Panc1 (cell line): ENCODE data around the gene KREMEN2. TPM values are rescaled to one million over a fixed set of nuclear protein-coding genes. Genes with fewer than 3 reads are reported as not detected.

Experiments used
- ATAC-seq: fragments of 200-7000 bp; cut with Tn5 transposase; 2 replicates; pipeline ENCODE4 v1.9.1; 2020; ENCODE audit warnings: mild to moderate bottlenecking, moderate library complexity
- BruUV-seq: library from RNA; stranded (reverse); fragments of 400-500 nt; replicated peaks from 2 replicates; lab custom pipeline; 2021; lab: Mats Ljungman, UMichigan
- CTCF ChIA-PET: fragments of 300-600 bp; sonication (Branson Sonifier 250); formaldehyde crosslinking; loops from one replicate; lab custom pipeline; 2022; ENCODE audit warnings: antibody characterized with exemption; lab: Charles Lee
- POLR2A ChIA-PET: fragments of 300-600 bp; sonication (Branson Sonifier 250); formaldehyde crosslinking; loops from one replicate; lab custom pipeline; 2022; ENCODE audit warnings: antibody characterized with exemption; lab: Charles Lee
- DNase-seq: peaks from one replicate; pipeline ENCODE4 v3.0.0-alpha.2; 2010; ENCODE audit warnings: low read depth, low spot score
- H3K27ac ChIP-seq: 2 replicates; pipeline ENCODE4 v1.5.1; 2011; ENCODE audit warnings: mild to moderate bottlenecking, low read length, inconsistent platforms
- H3K27me3 ChIP-seq: fragments of 200-500 bp; sonication (Bioruptor generic); 2 replicates; pipeline ENCODE4 v1.6.0; 2014; ENCODE audit warnings: low read length, inconsistent platforms; ENCODE audit not compliant: control insufficient read depth, insufficient read depth
- H3K36me3 ChIP-seq: fragments of 200-500 bp; sonication (Bioruptor generic); 2 replicates; pipeline ENCODE4 v1.5.1; 2014; ENCODE audit warnings: inconsistent platforms, mild to moderate bottlenecking, low read length, moderate library complexity; ENCODE audit not compliant: control insufficient read depth, insufficient read depth
- H3K4me1 ChIP-seq: 2 replicates; pipeline ENCODE4 v1.5.1; 2011; ENCODE audit warnings: inconsistent platforms, mild to moderate bottlenecking, low read length, moderate library complexity; ENCODE audit not compliant: control insufficient read depth, insufficient read depth
- H3K4me3 ChIP-seq, 2 experiments: 2 replicates each; pipeline ENCODE4 v1.5.1; 2011 to 2012; ENCODE audit warnings: low read depth in 2 of 2, low read length in 2 of 2, mild to moderate bottlenecking in 2 of 2, inconsistent platforms in 1 of 2, moderate library complexity in 1 of 2
- H3K9me3 ChIP-seq: fragments of 200-500 bp; sonication (Bioruptor generic); 2 replicates; pipeline ENCODE4 v1.5.1; 2014; ENCODE audit warnings: low read depth, mild to moderate bottlenecking, inconsistent platforms, low read length, moderate library complexity; ENCODE audit not compliant: control insufficient read depth, insufficient read depth
- POLR2AphosphoS5 ChIP-seq: IDR thresholded peaks from 2 replicates; pipeline ENCODE4 v1.6.1; 2012; ENCODE audit warnings: mild to moderate bottlenecking, low read depth, low read length, moderate library complexity
- SIN3A ChIP-seq: IDR thresholded peaks from 2 replicates; pipeline ENCODE4 v1.6.1; 2012; ENCODE audit warnings: low read depth, mild to moderate bottlenecking, low read length, moderate library complexity, borderline replicate concordance; ENCODE audit not compliant: insufficient read depth
- TCF7L2 ChIP-seq: IDR thresholded peaks from 2 replicates; pipeline ENCODE4 v1.6.1; 2011; ENCODE audit warnings: mild to moderate bottlenecking, low read depth, low read length, inconsistent platforms
- in situ Hi-C: cut with HindIII; loops from 2 replicates; pipeline ENCODE4 v1.10.0; 2016; ENCODE audit warnings: low sequenced_read_pairs, low pct_unique_long_range_greater_than_20kb
- intact Hi-C: fragments of 100-400 bp; cut with micrococcal nuclease; formaldehyde crosslinking; loops from one replicate; pipeline ENCODE4 v1.10.0; 2022; ENCODE audit not compliant: unreplicated experiment
- total RNA-seq: library from RNA; stranded (reverse); gene quantifications from one replicate; pipeline ENCODE4 v1.2.1, GENCODE V29; 2021; ENCODE audit not compliant: unreplicated experiment
- TF ChIP-seq, protein P1 (sequence below), 2 experiments: IDR thresholded peaks; 2 replicates each; pipeline ENCODE4 v1.6.1; 2011 to 2012; ENCODE audit warnings: low read depth in 2 of 2, control low read depth in 1 of 2, low read length in 1 of 2, mild to moderate bottlenecking in 1 of 2, moderate library complexity in 1 of 2; ENCODE audit not compliant: insufficient read depth in 1 of 2
- TF ChIP-seq, protein P2 (sequence below): fragments of 450-650 bp; IDR thresholded peaks from 2 replicates; pipeline ENCODE4 v1.5.1; 2017; ENCODE audit warnings: mild to moderate bottlenecking

Gene KREMEN2
- total RNA-seq, 1 experiment from 2014 or later = 10.8 TPM

DNA sequence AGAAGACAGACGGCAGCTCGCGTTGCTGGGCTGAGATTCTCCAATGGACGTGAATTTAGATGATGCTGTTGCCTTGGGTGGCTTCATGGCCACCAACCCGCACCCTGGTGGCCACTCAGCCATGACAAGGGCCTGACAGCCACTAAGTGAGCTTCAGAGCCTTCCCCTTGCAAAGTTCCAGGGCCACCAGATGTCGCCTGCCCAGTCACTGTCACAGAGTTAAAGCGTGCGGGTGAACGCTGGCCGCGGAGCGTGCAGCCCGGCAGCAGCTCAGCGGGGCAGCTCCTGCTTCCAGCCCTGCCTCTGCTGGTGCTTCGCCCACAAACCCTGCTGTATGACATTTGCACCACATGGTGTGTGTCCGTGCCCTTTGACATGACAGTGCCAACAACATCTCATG lies 13.3 kb upstream of the KREMEN2 start:
- Histone ChIP-seq H3K4me1 (peaks cover under 1% of the 10 kb centered on the region; the same call in 1 of the 2 replicates), H3K27ac (no peak overlapping the region), H3K9me3 (no peaks in the 10 kb centered on the region), H3K36me3 (no peaks in the 10 kb centered on the region), H3K4me3 (no peak overlapping the region), H3K27me3 (no peaks in the 10 kb centered on the region)
- DNase-seq = no peak
- in situ Hi-C loops = no loop called here
- ChIA-PET CTCF (no interaction called here), POLR2A (no interaction called here)
- intact Hi-C loops = no loop called here
- no peak for TF ChIP-seq TCF7L2
- TF ChIP-seq, protein P1, sequence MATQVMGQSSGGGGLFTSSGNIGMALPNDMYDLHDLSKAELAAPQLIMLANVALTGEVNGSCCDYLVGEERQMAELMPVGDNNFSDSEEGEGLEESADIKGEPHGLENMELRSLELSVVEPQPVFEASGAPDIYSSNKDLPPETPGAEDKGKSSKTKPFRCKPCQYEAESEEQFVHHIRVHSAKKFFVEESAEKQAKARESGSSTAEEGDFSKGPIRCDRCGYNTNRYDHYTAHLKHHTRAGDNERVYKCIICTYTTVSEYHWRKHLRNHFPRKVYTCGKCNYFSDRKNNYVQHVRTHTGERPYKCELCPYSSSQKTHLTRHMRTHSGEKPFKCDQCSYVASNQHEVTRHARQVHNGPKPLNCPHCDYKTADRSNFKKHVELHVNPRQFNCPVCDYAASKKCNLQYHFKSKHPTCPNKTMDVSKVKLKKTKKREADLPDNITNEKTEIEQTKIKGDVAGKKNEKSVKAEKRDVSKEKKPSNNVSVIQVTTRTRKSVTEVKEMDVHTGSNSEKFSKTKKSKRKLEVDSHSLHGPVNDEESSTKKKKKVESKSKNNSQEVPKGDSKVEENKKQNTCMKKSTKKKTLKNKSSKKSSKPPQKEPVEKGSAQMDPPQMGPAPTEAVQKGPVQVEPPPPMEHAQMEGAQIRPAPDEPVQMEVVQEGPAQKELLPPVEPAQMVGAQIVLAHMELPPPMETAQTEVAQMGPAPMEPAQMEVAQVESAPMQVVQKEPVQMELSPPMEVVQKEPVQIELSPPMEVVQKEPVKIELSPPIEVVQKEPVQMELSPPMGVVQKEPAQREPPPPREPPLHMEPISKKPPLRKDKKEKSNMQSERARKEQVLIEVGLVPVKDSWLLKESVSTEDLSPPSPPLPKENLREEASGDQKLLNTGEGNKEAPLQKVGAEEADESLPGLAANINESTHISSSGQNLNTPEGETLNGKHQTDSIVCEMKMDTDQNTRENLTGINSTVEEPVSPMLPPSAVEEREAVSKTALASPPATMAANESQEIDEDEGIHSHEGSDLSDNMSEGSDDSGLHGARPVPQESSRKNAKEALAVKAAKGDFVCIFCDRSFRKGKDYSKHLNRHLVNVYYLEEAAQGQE (IDR thresholded peaks at IDR 0.05; ENCODE audit: insufficient read depth in 1 of 2, low read depth in 2 of 2, low read length in 1 of 2) = no peak
- no peak for TF ChIP-seq SIN3A
- no peak for ATAC-seq
- BruUV-seq = no TSS peak

DNA sequence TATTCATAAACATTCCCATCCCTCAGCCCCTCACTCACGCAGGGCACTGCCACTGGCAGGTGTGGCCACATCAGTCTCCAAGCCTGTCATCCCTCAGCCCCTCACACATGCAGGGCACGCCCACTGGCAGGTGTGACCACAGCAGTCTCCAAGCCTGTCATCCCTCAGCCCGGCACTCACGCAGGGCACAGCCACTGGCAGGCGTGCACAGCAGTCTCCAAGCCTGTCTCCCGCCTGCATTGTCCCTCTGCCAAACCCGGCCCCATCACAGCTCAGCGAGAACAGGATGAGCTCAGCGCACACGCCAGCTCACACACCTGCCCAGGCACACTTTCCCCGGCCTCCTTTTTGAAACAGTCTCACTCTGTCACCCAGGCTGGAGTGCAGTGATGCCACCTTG lies 11.4 kb upstream of the KREMEN2 start:
- ChIA-PET CTCF (interaction anchor here (0.6 to 1.1 kb wide), 3 partner anchors 9 to 39 kb away, joined by 4 to 14 read pairs (median 4); no protein-coding TSS in a partner anchor), POLR2A (interaction anchor here (0.5 kb wide), 1 partner anchor 12 kb away, joined by 3 read pairs; no protein-coding TSS in a partner anchor)
- DNase-seq (no peak), ATAC-seq (no peak)
- TF ChIP-seq, protein P2, sequence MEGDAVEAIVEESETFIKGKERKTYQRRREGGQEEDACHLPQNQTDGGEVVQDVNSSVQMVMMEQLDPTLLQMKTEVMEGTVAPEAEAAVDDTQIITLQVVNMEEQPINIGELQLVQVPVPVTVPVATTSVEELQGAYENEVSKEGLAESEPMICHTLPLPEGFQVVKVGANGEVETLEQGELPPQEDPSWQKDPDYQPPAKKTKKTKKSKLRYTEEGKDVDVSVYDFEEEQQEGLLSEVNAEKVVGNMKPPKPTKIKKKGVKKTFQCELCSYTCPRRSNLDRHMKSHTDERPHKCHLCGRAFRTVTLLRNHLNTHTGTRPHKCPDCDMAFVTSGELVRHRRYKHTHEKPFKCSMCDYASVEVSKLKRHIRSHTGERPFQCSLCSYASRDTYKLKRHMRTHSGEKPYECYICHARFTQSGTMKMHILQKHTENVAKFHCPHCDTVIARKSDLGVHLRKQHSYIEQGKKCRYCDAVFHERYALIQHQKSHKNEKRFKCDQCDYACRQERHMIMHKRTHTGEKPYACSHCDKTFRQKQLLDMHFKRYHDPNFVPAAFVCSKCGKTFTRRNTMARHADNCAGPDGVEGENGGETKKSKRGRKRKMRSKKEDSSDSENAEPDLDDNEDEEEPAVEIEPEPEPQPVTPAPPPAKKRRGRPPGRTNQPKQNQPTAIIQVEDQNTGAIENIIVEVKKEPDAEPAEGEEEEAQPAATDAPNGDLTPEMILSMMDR = no peak
- in situ Hi-C loops = no loop called here
- intact Hi-C loops = no loop called here
- Histone ChIP-seq H3K9me3 (no peaks in the 10 kb centered on the region), H3K27me3 (no peaks in the 10 kb centered on the region), H3K4me3 (no peak overlapping the region), H3K27ac (no peak overlapping the region), H3K36me3 (no peaks in the 10 kb centered on the region), H3K4me1 (peaks cover 5% of the 10 kb centered on the region; the same call in 1 of the 2 replicates)
- BruUV-seq = no TSS peak

DNA sequence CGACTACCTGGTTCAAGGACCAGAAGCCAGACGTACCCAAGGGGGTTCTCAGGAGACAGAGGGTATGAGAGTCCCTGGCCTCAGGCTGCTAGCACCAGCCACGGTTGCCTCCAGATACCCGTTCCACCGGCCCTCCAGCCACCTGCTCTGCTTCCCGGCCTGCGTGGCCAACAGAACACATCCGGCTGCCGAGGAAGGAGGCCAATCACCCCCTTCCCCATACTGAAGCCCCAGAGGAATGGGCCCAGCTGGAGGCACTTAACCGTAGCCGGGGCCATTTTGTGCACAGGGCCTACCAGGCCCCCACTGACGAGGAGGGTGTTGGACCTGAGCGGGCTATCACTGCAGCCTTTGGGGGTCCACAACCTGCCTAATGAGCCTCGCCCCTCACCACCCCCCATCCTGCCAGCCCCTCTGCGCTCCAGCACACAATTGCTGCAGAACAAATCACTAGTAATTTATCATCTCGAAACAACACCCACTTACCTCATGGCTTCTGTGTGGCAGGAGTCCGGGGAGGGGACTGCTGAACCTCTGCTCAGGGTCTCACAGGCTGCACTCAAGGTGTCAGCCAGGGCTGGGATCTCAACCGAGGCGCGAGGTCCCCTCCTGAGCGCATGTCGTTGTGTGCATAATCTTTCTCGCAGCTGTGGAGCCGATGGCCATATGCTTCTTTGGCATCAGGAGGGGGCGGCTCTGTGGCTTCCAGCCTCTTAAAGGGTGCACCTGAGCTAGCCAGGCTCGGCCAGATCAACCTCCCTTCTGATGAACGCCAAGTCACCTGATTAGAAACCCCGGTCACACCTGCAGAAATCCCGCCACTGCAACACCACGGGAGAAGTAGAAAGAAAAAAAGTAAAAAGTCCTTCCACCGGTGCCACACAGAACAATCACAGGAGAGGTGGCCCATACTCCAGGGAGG lies 10.1 kb upstream of the KREMEN2 start:
- POLR2A ChIA-PET = no interaction called here
- Histone ChIP-seq H3K27me3 (no peaks in the 10 kb centered on the region), H3K4me1 (peaks cover 5% of the 10 kb centered on the region; the same call in 1 of the 2 replicates), H3K9me3 (no peaks in the 10 kb centered on the region), H3K4me3 (no peak overlapping the region), H3K36me3 (no peaks in the 10 kb centered on the region), H3K27ac (no peak overlapping the region)
- intact Hi-C loops = no loop called here
- TF ChIP-seq, protein P1 (IDR thresholded peaks at IDR 0.05; ENCODE audit: insufficient read depth in 1 of 2, low read depth in 2 of 2, low read length in 1 of 2) = no peak
- TF ChIP-seq, protein P2 = no peak
- TF ChIP-seq SIN3A (no peak), POLR2AphosphoS5 (no peak), TCF7L2 (no peak)
- DNase-seq (no peak), ATAC-seq (no peak; the same call in 1 of the 2 replicates)
- CTCF ChIA-PET = no interaction called here
- BruUV-seq = no TSS peak
- in situ Hi-C loops = no loop called here
